RWPE1 (cell line): ENCODE measurements around the gene SIK3.

Experiments
- CTCF ChIA-PET: fragments of 350-600 bp; sonication (Branson Sonifier 250); formaldehyde crosslinking; extraction: SDS; loops from one replicate; lab custom pipeline; 2021; lab: Yijun Ruan, JAX
- POLR2A ChIA-PET: fragments of 400-600 bp; formaldehyde crosslinking; extraction: SDS; loops from one replicate; lab custom pipeline; 2020; ENCODE audit warnings: antibody characterized with exemption; ENCODE audit not compliant: low non-redundant PET; lab: Yijun Ruan, JAX
- DNase-seq: peaks from one replicate; pipeline ENCODE4 v3.0.0; 2012; ENCODE audit warnings: low spot score
- H3K27ac ChIP-seq: fragments of 450-650 bp; 2 replicates; pipeline ENCODE4 v1.5.1; 2017
- TF ChIP-seq, protein P1 (sequence below): fragments of 450-650 bp; conservative IDR thresholded peaks from 2 replicates; pipeline ENCODE4 v1.5.1; 2017; ENCODE audit warnings: low read depth, mild to moderate bottlenecking

Gene SIK3

DNA sequence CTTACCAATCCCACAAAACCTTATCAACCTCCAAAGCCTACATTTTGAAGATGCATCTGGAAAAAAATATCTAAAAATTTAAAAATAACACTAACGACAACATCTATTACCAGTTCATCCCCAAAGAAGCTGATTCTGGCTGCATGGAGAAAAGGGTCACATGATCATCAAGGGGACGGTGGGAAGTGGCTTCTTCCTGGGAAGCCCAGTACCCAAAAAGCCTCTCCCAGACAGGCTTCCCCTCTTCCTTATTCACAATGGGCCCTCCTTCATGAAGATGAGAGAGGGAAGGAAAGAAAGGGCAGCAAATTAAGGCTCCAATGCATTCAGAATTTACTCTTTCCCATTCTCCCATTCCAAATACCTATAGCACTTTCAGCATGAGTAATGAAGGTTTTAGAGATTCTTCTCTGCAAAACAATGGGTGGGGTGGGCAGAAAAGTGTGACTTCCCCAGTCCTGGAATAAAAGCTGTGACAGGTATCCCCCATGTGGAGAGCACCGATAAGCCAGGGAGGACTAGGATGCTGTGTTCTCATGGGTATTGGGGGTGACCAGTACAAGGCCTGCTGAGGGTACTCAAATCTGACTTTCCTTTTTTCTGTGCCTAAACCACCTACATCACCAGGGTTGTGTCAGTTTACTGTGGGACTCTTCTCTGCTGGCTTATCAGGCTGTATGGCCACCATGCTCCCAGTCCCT, 88.2 kb downstream of the SIK3 start:
- DNase-seq, result no peak
- POLR2A ChIA-PET, result no interaction called here
- CTCF ChIA-PET, result interaction anchor here (0.7 kb wide), 1 partner anchor 38 kb away, joined by 3 read pairs; no protein-coding TSS in a partner anchor
- TF ChIP-seq, protein P1, sequence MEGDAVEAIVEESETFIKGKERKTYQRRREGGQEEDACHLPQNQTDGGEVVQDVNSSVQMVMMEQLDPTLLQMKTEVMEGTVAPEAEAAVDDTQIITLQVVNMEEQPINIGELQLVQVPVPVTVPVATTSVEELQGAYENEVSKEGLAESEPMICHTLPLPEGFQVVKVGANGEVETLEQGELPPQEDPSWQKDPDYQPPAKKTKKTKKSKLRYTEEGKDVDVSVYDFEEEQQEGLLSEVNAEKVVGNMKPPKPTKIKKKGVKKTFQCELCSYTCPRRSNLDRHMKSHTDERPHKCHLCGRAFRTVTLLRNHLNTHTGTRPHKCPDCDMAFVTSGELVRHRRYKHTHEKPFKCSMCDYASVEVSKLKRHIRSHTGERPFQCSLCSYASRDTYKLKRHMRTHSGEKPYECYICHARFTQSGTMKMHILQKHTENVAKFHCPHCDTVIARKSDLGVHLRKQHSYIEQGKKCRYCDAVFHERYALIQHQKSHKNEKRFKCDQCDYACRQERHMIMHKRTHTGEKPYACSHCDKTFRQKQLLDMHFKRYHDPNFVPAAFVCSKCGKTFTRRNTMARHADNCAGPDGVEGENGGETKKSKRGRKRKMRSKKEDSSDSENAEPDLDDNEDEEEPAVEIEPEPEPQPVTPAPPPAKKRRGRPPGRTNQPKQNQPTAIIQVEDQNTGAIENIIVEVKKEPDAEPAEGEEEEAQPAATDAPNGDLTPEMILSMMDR, result no peak
- H3K27ac ChIP-seq, result peak overlapping the region; percentile 90

DNA sequence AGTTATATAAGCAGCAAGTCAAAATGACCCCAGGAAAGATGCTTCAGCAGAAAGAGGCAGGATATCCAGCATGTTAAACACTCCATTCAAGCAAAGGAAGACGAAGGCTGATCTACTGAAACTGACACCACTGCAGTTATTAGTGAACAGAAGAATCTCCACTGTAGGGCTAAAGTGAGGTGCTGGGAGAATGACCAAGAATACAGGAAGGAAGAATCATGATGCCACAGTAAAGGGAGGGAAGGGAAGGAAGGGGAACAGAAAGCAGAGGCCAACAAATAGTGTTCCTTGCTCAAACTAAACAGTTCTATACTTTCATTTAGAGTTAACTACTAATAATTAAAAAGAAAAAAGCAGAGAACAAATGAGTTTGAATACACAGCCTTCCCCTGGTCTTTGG, 92.5 kb downstream of the SIK3 start:
- DNase-seq, result no peak
- TF ChIP-seq, protein P1, result no peak
- CTCF ChIA-PET, result no interaction called here
- no peak overlapping the region for H3K27ac ChIP-seq
- POLR2A ChIA-PET, result no interaction called here

DNA sequence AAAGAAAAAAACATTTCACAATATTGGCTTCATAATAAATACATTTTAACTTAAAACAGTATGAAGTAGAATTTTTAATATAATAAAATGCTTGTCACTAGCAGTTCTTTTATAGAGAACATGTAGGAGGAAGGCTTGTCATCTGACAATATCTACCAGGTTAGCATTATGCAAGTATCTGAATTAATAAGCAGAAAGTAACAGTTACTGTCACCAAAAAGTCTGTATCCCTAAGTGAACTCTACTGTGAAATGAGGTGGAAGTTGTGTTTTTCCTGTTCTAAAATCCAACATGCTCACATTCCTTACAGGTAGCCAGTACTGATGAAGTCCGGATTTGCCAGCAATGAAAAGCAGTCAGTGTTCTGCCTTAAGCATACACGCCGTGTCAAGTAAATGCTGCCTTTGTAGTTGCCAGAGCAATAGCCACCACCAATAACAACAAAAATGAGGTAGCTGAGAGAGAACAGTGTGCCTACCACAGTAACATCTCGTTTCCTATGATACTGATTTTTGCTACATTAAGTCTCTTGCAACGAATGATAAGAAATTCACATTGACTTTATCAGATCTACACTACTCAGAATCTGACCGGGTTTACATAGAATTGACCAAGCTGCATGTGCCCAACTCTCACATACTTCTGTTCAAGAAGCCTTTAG, 95.5 kb downstream of the SIK3 start:
- ChIA-PET POLR2A (no interaction called here), CTCF (interaction anchor here (0.6 to 1.0 kb wide), 3 partner anchors 9 to 102 kb away, joined by 3 to 4 read pairs (median 3); no protein-coding TSS in a partner anchor)
- DNase-seq, result no peak
- TF ChIP-seq, protein P1, result no peak
- H3K27ac ChIP-seq, result no peak overlapping the region

DNA sequence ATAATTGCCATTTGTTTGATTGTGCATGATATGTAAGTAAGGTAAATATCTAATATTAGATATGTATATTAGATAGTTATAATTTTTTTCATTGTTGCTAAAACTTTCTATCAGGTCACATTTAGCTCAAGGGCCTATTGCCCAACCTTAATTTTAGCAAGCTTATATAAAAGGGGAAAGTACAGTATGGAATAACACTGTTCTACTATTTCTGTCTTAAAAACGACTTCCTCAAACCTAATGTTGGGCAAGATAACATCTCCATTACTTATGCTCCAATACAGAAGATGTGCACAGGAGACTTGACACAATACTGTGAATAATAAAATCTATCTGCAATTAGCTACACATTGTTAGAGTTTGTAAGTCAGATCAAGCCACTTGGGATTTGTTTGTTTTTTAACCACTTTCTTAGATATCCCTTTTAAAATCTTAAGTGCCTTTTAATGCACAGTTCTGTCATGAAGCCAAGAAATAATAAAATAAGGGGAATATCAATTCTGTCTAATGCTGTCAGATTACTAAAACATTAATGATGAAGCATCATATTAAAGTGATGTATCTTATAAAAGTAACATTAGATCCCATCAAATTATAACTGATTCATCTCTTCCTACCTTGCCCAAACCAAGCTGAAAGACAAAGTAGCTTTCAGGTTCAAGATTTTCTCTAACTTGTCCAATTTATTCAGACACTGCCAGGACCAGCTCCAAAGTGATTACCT, 98.1 kb downstream of the SIK3 start:
- ChIA-PET CTCF (no interaction called here), POLR2A (no interaction called here)
- no peak overlapping the region for H3K27ac ChIP-seq
- DNase-seq, result no peak
- TF ChIP-seq, protein P1, result no peak

DNA sequence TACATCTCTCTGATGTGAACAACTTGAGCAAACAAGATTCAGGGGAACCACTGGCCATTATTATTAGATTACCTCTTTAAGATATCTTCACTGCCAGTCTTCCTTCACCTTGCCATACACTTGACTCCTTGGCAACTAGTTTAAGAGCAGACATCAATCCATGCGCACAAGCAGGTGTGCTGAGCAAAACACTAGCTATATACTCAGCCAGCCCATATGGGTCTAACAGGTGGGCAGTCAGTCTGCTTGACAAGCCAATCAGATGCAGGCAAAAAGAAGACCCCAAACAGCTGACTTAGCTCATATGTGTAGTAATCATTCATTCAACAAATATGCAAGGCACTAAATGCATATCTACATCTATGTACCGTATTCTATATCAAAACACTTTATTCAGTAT, 101.2 kb downstream of the SIK3 start:
- TF ChIP-seq, protein P1, result no peak
- CTCF ChIA-PET, result interaction anchor here (1.2 kb wide), 1 partner anchor 9 kb away, joined by 3 read pairs; no protein-coding TSS in a partner anchor
- POLR2A ChIA-PET, result no interaction called here
- no peak overlapping the region for H3K27ac ChIP-seq
- DNase-seq, result no peak

DNA sequence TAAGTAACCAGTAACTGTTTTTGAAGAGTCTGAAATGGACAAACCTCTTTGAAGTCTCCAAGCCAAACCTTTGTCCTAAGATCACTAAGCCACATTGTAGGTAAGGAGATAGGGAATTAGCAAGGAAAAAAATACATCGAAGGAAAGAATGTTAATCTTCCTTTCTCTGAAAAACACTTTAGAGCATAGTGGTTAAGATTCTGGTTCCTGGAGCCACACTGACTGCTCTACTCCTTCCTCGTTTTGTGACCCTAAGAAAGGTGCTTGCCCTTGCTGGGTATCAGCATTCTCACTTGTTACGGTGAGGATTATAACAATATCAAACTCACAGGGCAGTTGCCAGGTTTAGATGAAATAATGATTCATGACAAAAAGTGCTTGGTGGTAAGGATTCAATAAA, 104.0 kb downstream of the SIK3 start:
- H3K27ac ChIP-seq, result no peak overlapping the region
- ChIA-PET POLR2A (no interaction called here), CTCF (interaction anchor here (0.7 kb wide), 2 partner anchors 14 to 32 kb away, joined by 3 read pairs; no protein-coding TSS in a partner anchor)
- TF ChIP-seq, protein P1, result no peak
- no peak for DNase-seq
